Measurements from ENCODE around the gene BICDL1. TPM values are rescaled to one million over a fixed set of nuclear protein-coding genes. Genes with fewer than 3 reads are reported as not detected.

The BICDL1 gene
- total and polyA plus RNA-seq, 2 of the 4 experiments (the other 2 are of a cell fraction) = not detected

DNA sequence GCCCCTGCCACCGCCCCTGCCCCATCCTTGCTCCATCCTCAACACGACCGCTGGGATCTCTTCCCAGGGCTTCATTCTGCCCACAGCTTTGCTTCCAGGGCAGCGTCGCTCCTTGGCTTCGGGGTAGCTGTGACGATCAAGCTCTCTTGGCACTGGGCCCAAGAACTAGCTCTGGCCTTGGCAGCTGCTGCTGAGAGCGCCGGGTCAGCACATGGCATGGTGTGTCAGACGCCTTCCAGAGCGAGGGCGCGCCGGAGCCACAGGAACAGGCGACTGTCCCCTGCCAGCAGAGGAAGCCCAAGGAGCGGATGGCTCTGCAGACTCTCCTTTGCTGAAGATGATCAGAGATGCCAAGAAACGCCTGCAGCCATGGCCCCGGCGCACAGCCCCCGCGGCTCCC is 111.6 kb downstream of the BICDL1 start:
- Histone ChIP-seq H2AK9ac (replicated peaks; ENCODE audit: low read depth, low read length, poor library complexity) (no peak overlapping the region), H3K9me3 (ENCODE audit: control insufficient read depth, insufficient read depth, low read length) (no peaks in the 10 kb centered on the region), H3K23ac (ENCODE audit: low read depth, low read length) (no peak overlapping the region), H3K9ac (ENCODE audit: low read depth, low read length) (no peak overlapping the region), H2AFZ (replicated peaks; ENCODE audit: low read length, poor library complexity) (no peak overlapping the region), H4K20me1 (ENCODE audit: insufficient read depth, low read length) (peaks cover 77% of the 10 kb centered on the region), H2BK120ac (ENCODE audit: low read depth, low read length) (no peak overlapping the region), H3K18ac (ENCODE audit: low read depth, low read length) (no peak overlapping the region), H3K56ac (ENCODE audit: extremely low read depth, insufficient read depth, low read length) (no peak overlapping the region), H3K4me2 (ENCODE audit: low read depth, low read length) (no peak overlapping the region), H3K27me3 (ENCODE audit: control insufficient read depth, insufficient read depth, low read length) (no peaks in the 10 kb centered on the region), H4K5ac (ENCODE audit: low read depth, low read length) (no peak overlapping the region), H3K4me1 (ENCODE audit: control insufficient read depth, insufficient read depth, low read length) (peaks cover 7% of the 10 kb centered on the region; the same call in 1 of the 2 replicates), H3K4ac (ENCODE audit: low read depth, low read length) (no peak overlapping the region), H3K9me1 (ENCODE audit: insufficient read depth, low read length) (peaks cover 13% of the 10 kb centered on the region), H2BK15ac (ENCODE audit: low read depth, low read length) (no peak overlapping the region), H3K4me3 (ENCODE audit: insufficient read depth, low read depth, low read length) (no peak overlapping the region), H4K8ac (ENCODE audit: low read depth in 2 of 2, low read length in 2 of 2) (no peak overlapping the region), H2BK20ac (ENCODE audit: low read depth, low read length) (no peak overlapping the region), H3K79me1 (ENCODE audit: low read depth in 1 of 2, low read length in 2 of 2) (peaks cover 17 to 81% of the 10 kb centered on the region in 2 experiments), H4K91ac (ENCODE audit: insufficient read depth, low read depth, low read length) (no peak overlapping the region), H3K36me3 (ENCODE audit: control insufficient read depth, insufficient read depth, low read length) (peaks cover 66% of the 10 kb centered on the region), H3K14ac (replicated peaks; ENCODE audit: low read depth, low read length) (no peak overlapping the region), H2BK5ac (ENCODE audit: low read depth, low read length, poor library complexity, severe bottlenecking) (no peak overlapping the region), H3K27ac (ENCODE audit: insufficient read depth, low read length) (no peak overlapping the region), H2AK5ac (ENCODE audit: low read depth, low read length) (no peak overlapping the region)
- ChIA-PET POLR2A (ENCODE audit: unreplicated experiment) (no interaction called here), CTCF (interaction anchor here (1.2 kb wide), 1 partner anchor 13 kb away, joined by 4 read pairs; no protein-coding TSS in a partner anchor)
- dilution Hi-C loops (cut with HindIII; ENCODE audit: low sequenced_read_pairs, unreplicated experiment) = no loop called here
- BruUV-seq (replicated peaks) = no TSS peak
- 49% methylated on average over 14 of the region's 21 CpGs; no CpG with 5 or more reads in 1 of the 2 experiments for WGBS, 2 experiments (ENCODE audit: extremely low coverage in 2 of 2, insufficient read length in 1 of 2)
- peak; percentile 58 for DNase-seq
- peak; percentile 41 for ATAC-seq (ENCODE audit: low read depth)
- in situ Hi-C loops (cut with MboI; ENCODE audit: low sequenced_read_pairs) = loop anchor here (25.0 kb wide), 1 partner anchor 1738 kb away; the partner anchor contains the start of gene TAOK3
- intact Hi-C loops (cut with micrococcal nuclease) = no loop called here
- no peak for TF ChIP-seq ELK1 (IDR thresholded peaks at IDR 0.05; ENCODE audit: borderline replicate concordance, low read depth, low read length)
- peak; percentile 56; the same call in 1 of the 2 replicates for TF ChIP-seq MXI1 (IDR thresholded peaks at IDR 0.05; ENCODE audit: borderline replicate concordance, low read depth, low read length)

All from IMR-90 (cell line).